Hepatic stellate cell (primary cell): ENCODE measurements around the gene SLC26A2.

ENCODE experiments used
- DNase-seq: peaks from one replicate; pipeline ENCODE4 v3.0.0; 2011; ENCODE audit warnings: low spot score

Gene SLC26A2

GRCh38 chr5:149960272-149961185 is at the start of gene SLC26A2:
SLC26A2 (plus strand) TSS chr5:149960758; CDS start chr5:149977653, 16,895 bp downstream.
- peak; percentile 97 for DNase-seq

GRCh38 chr5:149911031-149911430 is 49.5 kb upstream of the SLC26A2 start:
- no peak for DNase-seq

- DNase-seq = no peak
Measured at GRCh38 chr5:149912226-149912871, 48.2 kb upstream of the SLC26A2 start.

- no peak for DNase-seq
Measured at GRCh38 chr5:149913436-149914419, 46.8 kb upstream of the SLC26A2 start.

- no peak for DNase-seq
Measured at GRCh38 chr5:149915392-149916260, 44.9 kb upstream of the SLC26A2 start.

- no peak for DNase-seq
Measured at GRCh38 chr5:149916334-149917072, 44.1 kb upstream of the SLC26A2 start.

GRCh38 chr5:149917073-149917676 is 43.4 kb upstream of the SLC26A2 start:
- DNase-seq = no peak

- no peak for DNase-seq
Measured at GRCh38 chr5:149921597-149921996, 39.0 kb upstream of the SLC26A2 start.

- no peak for DNase-seq
Measured at GRCh38 chr5:149922950-149923349, 37.6 kb upstream of the SLC26A2 start.

GRCh38 chr5:149924486-149924885 is 36.1 kb upstream of the SLC26A2 start:
- no peak for DNase-seq

GRCh38 chr5:149930043-149930748 is 30.4 kb upstream of the SLC26A2 start:
- DNase-seq = no peak

- no peak for DNase-seq
Measured at GRCh38 chr5:149930749-149931574, 29.6 kb upstream of the SLC26A2 start.

GRCh38 chr5:149931992-149932436 is 28.5 kb upstream of the SLC26A2 start:
- no peak for DNase-seq

GRCh38 chr5:149932445-149933350 is 27.9 kb upstream of the SLC26A2 start:
- no peak for DNase-seq

GRCh38 chr5:149935431-149935901 is 25.1 kb upstream of the SLC26A2 start:
- DNase-seq = no peak

- no peak for DNase-seq
Measured at GRCh38 chr5:149936044-149936699, 24.4 kb upstream of the SLC26A2 start.

- DNase-seq = no peak
Measured at GRCh38 chr5:149936700-149937091, 23.9 kb upstream of the SLC26A2 start.
